CD4-positive, alpha-beta T cell treated with Interleukin-6 for 4 hours (primary cell): ENCODE data around the gene CHTF8.
"Not testable (repeated sequence)": the region's sequence is repeated elsewhere in the genome, so short reads cannot be mapped to it uniquely, and the experiment has no call there.

Source experiments
- DNase-seq: peaks from one replicate; pipeline ENCODE4 v3.0.0-alpha.2; 2020; ENCODE audit warnings: mixed read lengths

CHTF8 gene

GRCh38 chr16:69132424-69133252 lies at the start of gene CHTF8, which contains the start of gene UTP4:
Gene CHTF8, minus strand, starts transcription at chr16:69132588. Its CDS starts 11,130 bp downstream, at chr16:69121458.
Gene UTP4, plus strand, starts transcription at chr16:69132649. Its CDS starts 811 bp downstream, at chr16:69133460.
- DNase-seq = peak; percentile 89

GRCh38 chr16:69180011-69180338 lies 47.6 kb upstream of the CHTF8 start:
- no peak for DNase-seq

- no peak for DNase-seq
Observed at GRCh38 chr16:69179328-69180010, 47.1 kb upstream of the CHTF8 start.

- DNase-seq = no peak
Observed at GRCh38 chr16:69176033-69176800, 43.8 kb upstream of the CHTF8 start.

- DNase-seq = no peak
Observed at GRCh38 chr16:69171325-69172084, 39.1 kb upstream of the CHTF8 start.

GRCh38 chr16:69169607-69170352 lies 37.4 kb upstream of the CHTF8 start:
- DNase-seq = no peak

- no peak for DNase-seq
Observed at GRCh38 chr16:69169051-69169450, 36.7 kb upstream of the CHTF8 start.

GRCh38 chr16:69166946-69167930 lies 34.9 kb upstream of the CHTF8 start:
- DNase-seq = no peak

- DNase-seq = peak; percentile 39
Observed at GRCh38 chr16:69166221-69166833, 33.9 kb upstream of the CHTF8 start.

- no peak for DNase-seq
Observed at GRCh38 chr16:69165584-69165983, 33.2 kb upstream of the CHTF8 start.

GRCh38 chr16:69160192-69160591 lies 27.8 kb upstream of the CHTF8 start:
- no peak for DNase-seq

GRCh38 chr16:69157196-69157595 lies 24.8 kb upstream of the CHTF8 start:
- DNase-seq = no peak

- DNase-seq = peak; percentile 64
Observed at GRCh38 chr16:69150146-69150865, 17.9 kb upstream of the CHTF8 start.

GRCh38 chr16:69149621-69150020 lies 17.2 kb upstream of the CHTF8 start:
- not testable (repeated sequence) for DNase-seq

GRCh38 chr16:69145658-69146057 lies 13.3 kb upstream of the CHTF8 start:
- DNase-seq = no peak

- no peak for DNase-seq
Observed at GRCh38 chr16:69143116-69143515, 10.7 kb upstream of the CHTF8 start.

- DNase-seq = no peak
Observed at GRCh38 chr16:69141936-69142335, 9.5 kb upstream of the CHTF8 start.

- DNase-seq = no peak
Observed at GRCh38 chr16:69141014-69141413, 8.6 kb upstream of the CHTF8 start.

GRCh38 chr16:69139464-69139863 lies 7.1 kb upstream of the CHTF8 start:
- DNase-seq = not testable (repeated sequence)
